ENCODE measurements around the gene C1orf122. TPM values are rescaled to one million over a fixed set of nuclear protein-coding genes. Genes with fewer than 3 reads are reported as not detected.
A peak's percentile ranks its signal among the peaks of the same experiment; 100 is the strongest.

The C1orf122 gene
- total RNA-seq, 1 experiment from 2014 or later: 45.9 TPM

GRCh38 chr1:37808369-37809319, 1.1 kb downstream of the C1orf122 start (continued):
- TF ChIP-seq ZNF138 (CRISPR knock-in tag; conservative IDR thresholded peaks at IDR 0.05): no peak
- TF ChIP-seq RORB (CRISPR knock-in tag; IDR thresholded peaks at IDR 0.05): no peak
- no peak for TF ChIP-seq RELA (CRISPR knock-in tag; IDR thresholded peaks at IDR 0.05; ENCODE audit: borderline replicate concordance)
- TF ChIP-seq ZBTB21 (CRISPR knock-in tag; IDR thresholded peaks at IDR 0.05; ENCODE audit: borderline replicate concordance): no peak
- TF ChIP-seq, protein P1, sequence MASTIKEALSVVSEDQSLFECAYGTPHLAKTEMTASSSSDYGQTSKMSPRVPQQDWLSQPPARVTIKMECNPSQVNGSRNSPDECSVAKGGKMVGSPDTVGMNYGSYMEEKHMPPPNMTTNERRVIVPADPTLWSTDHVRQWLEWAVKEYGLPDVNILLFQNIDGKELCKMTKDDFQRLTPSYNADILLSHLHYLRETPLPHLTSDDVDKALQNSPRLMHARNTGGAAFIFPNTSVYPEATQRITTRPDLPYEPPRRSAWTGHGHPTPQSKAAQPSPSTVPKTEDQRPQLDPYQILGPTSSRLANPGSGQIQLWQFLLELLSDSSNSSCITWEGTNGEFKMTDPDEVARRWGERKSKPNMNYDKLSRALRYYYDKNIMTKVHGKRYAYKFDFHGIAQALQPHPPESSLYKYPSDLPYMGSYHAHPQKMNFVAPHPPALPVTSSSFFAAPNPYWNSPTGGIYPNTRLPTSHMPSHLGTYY (CRISPR knock-in tag; IDR thresholded peaks at IDR 0.05): no peak
- TF ChIP-seq ATF2 (CRISPR knock-in tag; IDR thresholded peaks at IDR 0.05; ENCODE audit: borderline replicate concordance, low read depth): no peak
- no peak for TF ChIP-seq NR1H2 (CRISPR knock-in tag; IDR thresholded peaks at IDR 0.05)
- TF ChIP-seq, protein P2, sequence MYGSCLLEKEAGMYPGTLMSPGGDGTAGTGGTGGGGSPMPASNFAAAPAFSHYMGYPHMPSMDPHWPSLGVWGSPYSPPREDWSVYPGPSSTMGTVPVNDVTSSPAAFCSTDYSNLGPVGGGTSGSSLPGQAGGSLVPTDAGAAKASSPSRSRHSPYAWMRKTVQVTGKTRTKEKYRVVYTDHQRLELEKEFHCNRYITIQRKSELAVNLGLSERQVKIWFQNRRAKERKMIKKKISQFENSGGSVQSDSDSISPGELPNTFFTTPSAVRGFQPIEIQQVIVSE (CRISPR knock-in tag; IDR thresholded peaks at IDR 0.05; ENCODE audit: borderline replicate concordance): no peak
- TF ChIP-seq ZMAT4 (CRISPR knock-in tag; IDR thresholded peaks at IDR 0.05): no peak
- no peak for TF ChIP-seq CREB1 (CRISPR knock-in tag; IDR thresholded peaks at IDR 0.05)
- no peak for TF ChIP-seq SMAD4 (CRISPR knock-in tag; IDR thresholded peaks at IDR 0.05)
- TF ChIP-seq, protein P3, sequence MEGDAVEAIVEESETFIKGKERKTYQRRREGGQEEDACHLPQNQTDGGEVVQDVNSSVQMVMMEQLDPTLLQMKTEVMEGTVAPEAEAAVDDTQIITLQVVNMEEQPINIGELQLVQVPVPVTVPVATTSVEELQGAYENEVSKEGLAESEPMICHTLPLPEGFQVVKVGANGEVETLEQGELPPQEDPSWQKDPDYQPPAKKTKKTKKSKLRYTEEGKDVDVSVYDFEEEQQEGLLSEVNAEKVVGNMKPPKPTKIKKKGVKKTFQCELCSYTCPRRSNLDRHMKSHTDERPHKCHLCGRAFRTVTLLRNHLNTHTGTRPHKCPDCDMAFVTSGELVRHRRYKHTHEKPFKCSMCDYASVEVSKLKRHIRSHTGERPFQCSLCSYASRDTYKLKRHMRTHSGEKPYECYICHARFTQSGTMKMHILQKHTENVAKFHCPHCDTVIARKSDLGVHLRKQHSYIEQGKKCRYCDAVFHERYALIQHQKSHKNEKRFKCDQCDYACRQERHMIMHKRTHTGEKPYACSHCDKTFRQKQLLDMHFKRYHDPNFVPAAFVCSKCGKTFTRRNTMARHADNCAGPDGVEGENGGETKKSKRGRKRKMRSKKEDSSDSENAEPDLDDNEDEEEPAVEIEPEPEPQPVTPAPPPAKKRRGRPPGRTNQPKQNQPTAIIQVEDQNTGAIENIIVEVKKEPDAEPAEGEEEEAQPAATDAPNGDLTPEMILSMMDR (IDR thresholded peaks at IDR 0.05): no peak
- peak; percentile 10; the same call in 1 of the 2 replicates for TF ChIP-seq ETV6 (CRISPR knock-in tag; IDR thresholded peaks at IDR 0.05)
- TF ChIP-seq GTF2I (CRISPR knock-in tag; conservative IDR thresholded peaks at IDR 0.05): no peak
- TF ChIP-seq IRF1 (CRISPR knock-in tag; IDR thresholded peaks at IDR 0.05): no peak
- TF ChIP-seq USF1 (CRISPR knock-in tag; IDR thresholded peaks at IDR 0.05): no peak
- peak; percentile 10; the same call in 1 of the 2 replicates for TF ChIP-seq FOXK1 (CRISPR knock-in tag; IDR thresholded peaks at IDR 0.05)
- TF ChIP-seq HMGA2 (CRISPR knock-in tag; IDR thresholded peaks at IDR 0.05): no peak
- TF ChIP-seq IRF2 (CRISPR knock-in tag; IDR thresholded peaks at IDR 0.05; ENCODE audit: borderline replicate concordance, low read depth): no peak
- TF ChIP-seq, protein P4, sequence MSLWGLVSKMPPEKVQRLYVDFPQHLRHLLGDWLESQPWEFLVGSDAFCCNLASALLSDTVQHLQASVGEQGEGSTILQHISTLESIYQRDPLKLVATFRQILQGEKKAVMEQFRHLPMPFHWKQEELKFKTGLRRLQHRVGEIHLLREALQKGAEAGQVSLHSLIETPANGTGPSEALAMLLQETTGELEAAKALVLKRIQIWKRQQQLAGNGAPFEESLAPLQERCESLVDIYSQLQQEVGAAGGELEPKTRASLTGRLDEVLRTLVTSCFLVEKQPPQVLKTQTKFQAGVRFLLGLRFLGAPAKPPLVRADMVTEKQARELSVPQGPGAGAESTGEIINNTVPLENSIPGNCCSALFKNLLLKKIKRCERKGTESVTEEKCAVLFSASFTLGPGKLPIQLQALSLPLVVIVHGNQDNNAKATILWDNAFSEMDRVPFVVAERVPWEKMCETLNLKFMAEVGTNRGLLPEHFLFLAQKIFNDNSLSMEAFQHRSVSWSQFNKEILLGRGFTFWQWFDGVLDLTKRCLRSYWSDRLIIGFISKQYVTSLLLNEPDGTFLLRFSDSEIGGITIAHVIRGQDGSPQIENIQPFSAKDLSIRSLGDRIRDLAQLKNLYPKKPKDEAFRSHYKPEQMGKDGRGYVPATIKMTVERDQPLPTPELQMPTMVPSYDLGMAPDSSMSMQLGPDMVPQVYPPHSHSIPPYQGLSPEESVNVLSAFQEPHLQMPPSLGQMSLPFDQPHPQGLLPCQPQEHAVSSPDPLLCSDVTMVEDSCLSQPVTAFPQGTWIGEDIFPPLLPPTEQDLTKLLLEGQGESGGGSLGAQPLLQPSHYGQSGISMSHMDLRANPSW (CRISPR knock-in tag; conservative IDR thresholded peaks at IDR 0.05; ENCODE audit: low read depth): no peak
- TF ChIP-seq NR2C2 (CRISPR knock-in tag; IDR thresholded peaks at IDR 0.05): no peak
- no peak for TF ChIP-seq TEAD4 (CRISPR knock-in tag; IDR thresholded peaks at IDR 0.05)
- no peak for TF ChIP-seq FOXJ3 (CRISPR knock-in tag; IDR thresholded peaks at IDR 0.05; ENCODE audit: borderline replicate concordance)
- no peak for TF ChIP-seq OVOL2 (CRISPR knock-in tag; IDR thresholded peaks at IDR 0.05; ENCODE audit: borderline replicate concordance)
- no peak for TF ChIP-seq ZNF671 (CRISPR knock-in tag; IDR thresholded peaks at IDR 0.05)
- TF ChIP-seq CBFB (CRISPR knock-in tag; IDR thresholded peaks at IDR 0.05; ENCODE audit: low read depth): no peak
- TF ChIP-seq MYBL2 (CRISPR knock-in tag; IDR thresholded peaks at IDR 0.05): 0 out of 2 replicates have a peak, but pooled peaks have one; percentile 37
- no peak; the same call in 1 of the 2 replicates for TF ChIP-seq E2F5 (CRISPR knock-in tag; IDR thresholded peaks at IDR 0.05)

Measured in WTC11 (cell line).